ENCODE data around the gene ZNF428. TPM values are rescaled to one million over a fixed set of nuclear protein-coding genes. Genes with fewer than 3 reads are reported as not detected.

Gene ZNF428
- total and polyA plus RNA-seq, 9 donors: 11.6 to 69.0 (median 43.1) TPM

GRCh38 chr19:43643326-43643725 lies 23.9 kb upstream of the ZNF428 start:
- H3K4me3 ChIP-seq: no peak overlapping the region
- intact Hi-C loops (cut with DNase I): no loop called here
- DNase-seq: no peak
- no peaks in the 10 kb centered on the region for H3K36me3 ChIP-seq
- 14 to 21% (median 15%) methylated on average over 3 of the region's 3 CpGs for WGBS, 3 donors
- H3K9me3 ChIP-seq: no peaks in the 10 kb centered on the region
- TF ChIP-seq POLR2A (IDR thresholded peaks at IDR 0.05) (no peak), EP300 (IDR thresholded peaks at IDR 0.05) (no peak), CTCF (IDR thresholded peaks at IDR 0.05) (no peak)
- H3K27ac ChIP-seq: no peak overlapping the region
- H3K27me3 ChIP-seq: no peaks in the 10 kb centered on the region
- H3K4me1 ChIP-seq (ENCODE audit: insufficient read depth): peaks cover 6% of the 10 kb centered on the region

GRCh38 chr19:43642531-43642930 lies 23.1 kb upstream of the ZNF428 start:
- TF ChIP-seq POLR2A (IDR thresholded peaks at IDR 0.05): no peak
- no peak for TF ChIP-seq CTCF (IDR thresholded peaks at IDR 0.05)
- TF ChIP-seq EP300 (IDR thresholded peaks at IDR 0.05): no peak
- Histone ChIP-seq H3K27me3 (no peaks in the 10 kb centered on the region), H3K4me3 (no peak overlapping the region), H3K36me3 (no peaks in the 10 kb centered on the region), H3K4me1 (ENCODE audit: insufficient read depth) (peaks cover 6% of the 10 kb centered on the region), H3K9me3 (no peaks in the 10 kb centered on the region), H3K27ac (no peak overlapping the region)
- WGBS, 3 donors: 55 to 68% (median 66%) methylated on average over 4 of the region's 4 CpGs
- intact Hi-C loops (cut with DNase I): no loop called here
- DNase-seq: no peak

- Histone ChIP-seq H3K27me3 (no peaks in the 10 kb centered on the region), H3K27ac (no peak overlapping the region), H3K4me1 (ENCODE audit: insufficient read depth) (peaks cover 6% of the 10 kb centered on the region), H3K36me3 (no peaks in the 10 kb centered on the region), H3K4me3 (no peak overlapping the region), H3K9me3 (no peaks in the 10 kb centered on the region)
- intact Hi-C loops (cut with DNase I): no loop called here
- TF ChIP-seq POLR2A (IDR thresholded peaks at IDR 0.05): no peak
- no peak for TF ChIP-seq EP300 (IDR thresholded peaks at IDR 0.05)
- TF ChIP-seq CTCF (IDR thresholded peaks at IDR 0.05): no peak
- DNase-seq: no peak
- 71 to 86% (median 80%) methylated on average over 2 of the region's 2 CpGs for WGBS, 3 donors
Measured at GRCh38 chr19:43641333-43641732, 21.9 kb upstream of the ZNF428 start.

GRCh38 chr19:43640424-43640757 lies 21.0 kb upstream of the ZNF428 start:
- no peaks in the 10 kb centered on the region for H3K27me3 ChIP-seq
- no peak overlapping the region for H3K27ac ChIP-seq
- peaks cover 6% of the 10 kb centered on the region for H3K4me1 ChIP-seq (ENCODE audit: insufficient read depth)
- H3K36me3 ChIP-seq: no peaks in the 10 kb centered on the region
- H3K9me3 ChIP-seq: no peaks in the 10 kb centered on the region
- TF ChIP-seq CTCF (IDR thresholded peaks at IDR 0.05) (no peak), POLR2A (IDR thresholded peaks at IDR 0.05) (no peak), EP300 (IDR thresholded peaks at IDR 0.05) (no peak)
- peak overlapping the region; percentile 61 for H3K4me3 ChIP-seq
- intact Hi-C loops (cut with DNase I): no loop called here
- DNase-seq: no peak
- WGBS, 3 donors: 1 to 6% (median 5%) methylated on average over 9 of the region's 9 CpGs

All from ovary (tissue), 9 donors.